Duodenal mucosa (tissue), 2 donors: Measurements from ENCODE around the gene BIRC2.
"Not testable (repeated sequence)": the region's sequence is repeated elsewhere in the genome, so short reads cannot be mapped to it uniquely, and the experiment has no call there.

Source experiments
- H3K27ac ChIP-seq: one replicate; pipeline ENCODE4 v1.7.0; 2013; ENCODE audit warnings: low read depth, low read length
- H3K27me3 ChIP-seq, 2 donors: one replicate each; pipeline ENCODE4 v1.7.0; 2013; ENCODE audit warnings: low read length in 2 of 2, control low read depth in 1 of 2; ENCODE audit not compliant: insufficient read depth in 2 of 2, control insufficient read depth in 1 of 2
- H3K36me3 ChIP-seq, 2 donors: one replicate each; pipeline ENCODE4 v1.7.0; 2013; ENCODE audit warnings: low read length in 2 of 2, control low read depth in 1 of 2; ENCODE audit not compliant: insufficient read depth in 2 of 2, control insufficient read depth in 1 of 2
- H3K4me1 ChIP-seq, 2 donors: one replicate each; pipeline ENCODE4 v1.7.0; 2013; ENCODE audit warnings: low read length in 2 of 2, control low read depth in 1 of 2; ENCODE audit not compliant: insufficient read depth in 2 of 2, control insufficient read depth in 1 of 2
- H3K4me3 ChIP-seq, 2 donors: one replicate each; pipeline ENCODE4 v1.7.0; 2013; ENCODE audit warnings: low read length in 2 of 2, low read depth in 1 of 2
- H3K9ac ChIP-seq, 2 donors: one replicate each; pipeline ENCODE4 v1.7.0; 2013; ENCODE audit warnings: low read length in 2 of 2, low read depth in 1 of 2
- H3K9me3 ChIP-seq, 2 donors: one replicate each; pipeline ENCODE4 v1.7.0; 2013; ENCODE audit warnings: low read length in 2 of 2, control low read depth in 1 of 2; ENCODE audit not compliant: control insufficient read depth in 1 of 2

Gene BIRC2

DNA sequence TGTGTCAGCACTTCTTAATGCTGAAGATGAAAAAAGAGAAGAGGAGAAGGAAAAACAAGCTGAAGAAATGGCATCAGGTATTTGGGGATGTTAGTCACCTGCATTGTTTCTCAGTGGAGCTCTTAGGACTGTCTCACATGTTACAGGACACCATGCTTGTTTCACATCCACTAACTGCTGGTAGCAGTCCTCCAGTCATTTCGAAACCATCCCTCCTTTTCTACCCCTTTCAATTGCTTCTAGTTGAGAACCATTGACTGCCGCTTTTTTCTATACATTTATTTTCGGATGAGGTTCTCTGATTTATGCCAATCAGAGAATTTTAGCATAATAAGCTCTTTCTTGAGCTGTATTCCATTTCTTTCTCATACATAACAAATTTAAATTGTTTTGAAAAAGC, 21.5 kb downstream of the BIRC2 start:
- Histone ChIP-seq H3K4me1 (no peaks in the 10 kb centered on the region), H3K4me3 (no peak overlapping the region), H3K36me3 (peaks cover 15 to 28% of the 10 kb centered on the region in 2 donors), H3K27ac (no peak overlapping the region), H3K27me3 (no peaks in the 10 kb centered on the region), H3K9ac (no peak overlapping the region), H3K9me3 (no peaks in the 10 kb centered on the region)

DNA sequence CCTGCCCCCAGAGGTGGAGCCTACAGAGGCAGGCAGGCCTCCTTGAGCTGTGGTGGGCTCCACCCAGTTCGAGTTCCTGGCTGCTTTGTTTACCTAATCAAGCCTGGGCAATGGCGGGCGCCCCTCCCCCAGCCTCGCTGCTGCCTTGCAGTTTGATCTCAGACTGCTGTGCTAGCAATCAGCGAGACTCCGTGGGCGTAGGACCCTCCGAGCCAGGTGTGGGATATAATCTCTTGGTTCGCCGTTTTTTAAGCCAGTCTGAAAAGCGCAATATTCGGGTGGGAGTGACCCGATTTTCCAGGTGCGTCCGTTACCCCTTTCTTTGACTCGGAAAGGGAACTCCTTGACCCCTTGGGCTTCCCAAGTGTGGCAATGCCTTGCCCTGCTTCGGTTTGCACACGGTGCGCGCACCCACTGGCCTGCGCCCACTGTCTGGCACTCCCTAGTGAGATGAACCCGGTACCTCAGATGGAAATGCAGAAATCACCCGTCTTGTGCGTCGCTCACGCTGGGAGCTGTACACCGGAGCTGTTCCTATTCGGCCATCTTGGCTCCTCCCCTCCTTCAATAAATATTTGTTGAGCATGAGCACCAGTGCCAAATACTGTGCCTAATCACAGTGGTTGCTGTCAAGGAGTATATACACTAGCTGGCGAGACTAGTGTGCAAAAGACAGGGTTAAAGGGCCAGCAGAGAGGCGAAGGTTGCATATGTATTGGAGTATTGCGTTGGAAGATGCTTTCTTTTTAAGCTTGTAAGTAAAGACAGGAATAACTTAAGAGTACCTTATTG, 27.8 kb downstream of the BIRC2 start:
- not testable (repeated sequence) for H3K27ac ChIP-seq, H3K4me1 ChIP-seq, H3K9ac ChIP-seq, H3K27me3 ChIP-seq, H3K9me3 ChIP-seq, H3K4me3 ChIP-seq
- H3K36me3 ChIP-seq: peaks cover 11 to 26% of the 10 kb centered on the region in 2 donors

DNA sequence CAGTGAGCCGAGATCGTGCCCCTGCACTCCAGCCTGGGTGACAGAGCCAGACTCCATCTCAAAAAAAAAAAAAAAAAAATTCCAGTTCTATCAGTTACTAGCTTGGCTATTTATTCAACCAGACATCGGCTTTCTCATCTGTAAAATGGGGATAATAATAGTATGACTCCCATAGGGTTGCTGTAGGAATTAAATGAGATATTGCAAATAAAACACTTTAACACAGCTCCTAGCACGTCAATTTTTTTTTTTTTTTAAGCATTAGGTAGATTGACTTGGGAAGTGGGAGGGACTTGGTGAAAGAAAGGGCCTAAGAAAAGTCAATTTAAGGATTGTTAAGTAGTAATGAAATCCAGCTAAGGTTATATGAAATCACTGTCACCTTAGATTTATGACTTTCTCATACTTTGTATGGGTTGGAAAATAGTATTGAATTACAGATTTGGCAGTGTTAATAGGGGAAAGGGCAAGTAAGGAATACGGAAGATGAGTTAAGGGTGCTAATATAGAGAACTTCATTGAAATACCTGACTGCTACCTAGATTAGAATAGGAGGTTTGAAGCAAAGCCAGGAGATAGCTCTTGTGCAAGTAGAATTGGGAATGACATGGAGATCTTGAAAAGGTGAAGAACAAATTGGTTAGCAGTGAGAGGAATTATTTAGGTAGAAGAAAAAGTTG, 28.8 kb downstream of the BIRC2 start:
- Histone ChIP-seq H3K27me3 (no peaks in the 10 kb centered on the region), H3K4me3 (no peak overlapping the region), H3K9ac (no peak overlapping the region), H3K9me3 (no peaks in the 10 kb centered on the region), H3K36me3 (peaks cover 14 to 34% of the 10 kb centered on the region in 2 donors), H3K4me1 (no peaks in the 10 kb centered on the region), H3K27ac (no peak overlapping the region)

DNA sequence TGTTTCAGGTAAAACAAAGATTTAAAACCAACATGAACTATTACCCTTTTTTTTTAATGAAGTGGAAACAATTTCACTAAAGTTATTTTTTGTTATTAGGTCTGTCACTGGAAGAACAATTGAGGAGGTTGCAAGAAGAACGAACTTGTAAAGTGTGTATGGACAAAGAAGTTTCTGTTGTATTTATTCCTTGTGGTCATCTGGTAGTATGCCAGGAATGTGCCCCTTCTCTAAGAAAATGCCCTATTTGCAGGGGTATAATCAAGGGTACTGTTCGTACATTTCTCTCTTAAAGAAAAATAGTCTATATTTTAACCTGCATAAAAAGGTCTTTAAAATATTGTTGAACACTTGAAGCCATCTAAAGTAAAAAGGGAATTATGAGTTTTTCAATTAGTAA, 30.9 kb downstream of the BIRC2 start:
- H3K4me3 ChIP-seq: no peak overlapping the region
- H3K27me3 ChIP-seq: no peaks in the 10 kb centered on the region
- peaks cover 14 to 37% of the 10 kb centered on the region in 2 donors for H3K36me3 ChIP-seq
- no peaks in the 10 kb centered on the region for H3K4me1 ChIP-seq
- no peaks in the 10 kb centered on the region for H3K9me3 ChIP-seq
- H3K9ac ChIP-seq: no peak overlapping the region
- H3K27ac ChIP-seq: no peak overlapping the region

GRCh38 chr11:102378818-102379217, 31.8 kb downstream of the BIRC2 start:
- H3K27me3 ChIP-seq: no peaks in the 10 kb centered on the region
- H3K9ac ChIP-seq: no peak overlapping the region
- no peak overlapping the region for H3K4me3 ChIP-seq
- H3K27ac ChIP-seq: no peak overlapping the region
- peaks cover 14 to 37% of the 10 kb centered on the region in 2 donors for H3K36me3 ChIP-seq
- no peaks in the 10 kb centered on the region for H3K9me3 ChIP-seq
- H3K4me1 ChIP-seq: no peaks in the 10 kb centered on the region

- no peak overlapping the region for H3K4me3 ChIP-seq
- no peaks in the 10 kb centered on the region for H3K4me1 ChIP-seq
Observed at GRCh38 chr11:102382384-102382783, 35.4 kb downstream of the BIRC2 start.

DNA sequence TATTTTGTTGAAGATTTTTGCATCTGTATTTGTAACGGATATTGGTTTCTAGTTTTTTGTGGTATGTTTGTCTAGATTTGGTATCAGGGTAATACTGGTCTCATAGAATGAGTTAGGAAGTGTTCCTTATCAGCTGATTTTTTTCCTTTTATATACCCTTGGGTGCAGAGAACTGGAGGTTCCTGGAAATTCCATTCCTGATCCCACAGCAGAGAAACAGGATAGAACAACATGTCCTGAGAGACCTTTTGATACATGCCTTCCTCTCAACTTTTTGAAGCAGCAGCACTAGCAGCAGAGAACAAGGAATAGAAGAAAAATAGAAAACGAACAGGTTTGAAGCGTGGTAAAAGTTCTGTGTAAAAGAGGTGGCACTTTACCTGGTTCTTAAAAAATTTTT, 36.8 kb downstream of the BIRC2 start:
- Histone ChIP-seq H3K4me1 (no peaks in the 10 kb centered on the region), H3K27ac (no peak overlapping the region), H3K27me3 (no peaks in the 10 kb centered on the region), H3K36me3 (peaks cover 15 to 36% of the 10 kb centered on the region in 2 donors), H3K9me3 (no peaks in the 10 kb centered on the region), H3K4me3 (no peak overlapping the region), H3K9ac (no peak overlapping the region)

More at GRCh38 chr11:102382384-102382783, 35.4 kb downstream of the BIRC2 start:
- H3K27me3 ChIP-seq: no peaks in the 10 kb centered on the region
- H3K27ac ChIP-seq: no peak overlapping the region
- no peaks in the 10 kb centered on the region for H3K9me3 ChIP-seq
- no peak overlapping the region for H3K9ac ChIP-seq
- peaks cover 11 to 38% of the 10 kb centered on the region in 2 donors for H3K36me3 ChIP-seq

DNA sequence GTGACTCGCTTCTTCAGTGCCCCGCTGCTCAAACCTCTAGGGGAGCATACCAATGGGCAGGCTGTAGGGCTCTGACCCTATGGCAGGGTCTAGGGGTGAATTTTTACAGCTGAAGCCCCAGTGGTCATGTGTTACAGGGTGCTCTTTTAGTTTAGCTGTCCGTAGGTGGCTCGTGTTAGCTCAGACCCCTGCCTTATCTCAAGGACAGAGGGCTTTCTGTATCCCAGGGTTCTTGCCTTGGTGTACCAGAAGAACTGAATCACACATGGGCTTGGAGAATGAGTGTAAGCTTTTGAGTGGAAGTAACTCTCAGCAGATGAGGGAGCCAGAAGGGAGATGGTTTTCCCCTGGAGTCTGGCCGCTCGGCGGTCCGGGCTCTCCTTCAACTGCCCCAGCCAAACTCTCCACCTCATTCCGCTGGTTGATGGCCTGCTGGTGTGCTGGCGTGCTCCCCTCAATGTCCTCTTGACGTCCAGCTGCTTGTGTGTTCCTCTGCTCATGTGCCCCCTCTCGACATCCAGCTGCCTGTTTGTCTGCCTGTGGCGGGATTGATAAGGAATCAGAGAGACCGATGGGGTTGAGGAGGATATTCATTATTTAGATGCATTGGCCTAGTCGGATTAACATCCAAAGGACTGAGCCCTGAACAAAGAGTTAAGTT, 37.5 kb downstream of the BIRC2 start:
- no peak overlapping the region for H3K27ac ChIP-seq
- H3K4me3 ChIP-seq: no peak overlapping the region
- no peaks in the 10 kb centered on the region for H3K4me1 ChIP-seq
- H3K9me3 ChIP-seq: no peaks in the 10 kb centered on the region
- H3K9ac ChIP-seq: no peak overlapping the region
- no peaks in the 10 kb centered on the region for H3K27me3 ChIP-seq
- peaks cover 18 to 35% of the 10 kb centered on the region in 2 donors for H3K36me3 ChIP-seq

GRCh38 chr11:102385085-102386007, 38.3 kb downstream of the BIRC2 start:
- Histone ChIP-seq H3K27me3 (no peaks in the 10 kb centered on the region), H3K4me3 (no peak overlapping the region), H3K27ac (no peak overlapping the region), H3K9me3 (no peaks in the 10 kb centered on the region), H3K9ac (no peak overlapping the region), H3K4me1 (no peaks in the 10 kb centered on the region), H3K36me3 (peaks cover 13 to 27% of the 10 kb centered on the region in 2 donors)
